HG03103 (cell line): ENCODE results near the gene MED27.
"Not testable (repeated sequence)": the region's sequence is repeated elsewhere in the genome, so short reads cannot be mapped to it uniquely, and the experiment has no call there.

Experiments
- ATAC-seq: cut with Tn5 transposase; IDR thresholded peaks from one replicate; pipeline ENCODE4 v1.9.1; 2021; ENCODE audit warnings: low read depth; ENCODE audit not compliant: unreplicated experiment

MED27 gene

GRCh38 chr9:132077881-132078698, 1.6 kb downstream of the MED27 start:
- no peak for ATAC-seq

GRCh38 chr9:132075853-132076252, 3.8 kb downstream of the MED27 start:
- no peak for ATAC-seq

GRCh38 chr9:132074736-132075135, 4.9 kb downstream of the MED27 start:
- no peak for ATAC-seq

- ATAC-seq: no peak
Measured at GRCh38 chr9:132071847-132072507, 7.7 kb downstream of the MED27 start.

- no peak for ATAC-seq
Measured at GRCh38 chr9:132069046-132069898, 10.4 kb downstream of the MED27 start.

- ATAC-seq: no peak
Measured at GRCh38 chr9:132068605-132069004, 11.1 kb downstream of the MED27 start.

GRCh38 chr9:132066511-132066910, 13.2 kb downstream of the MED27 start:
- no peak for ATAC-seq

GRCh38 chr9:132066057-132066456, 13.6 kb downstream of the MED27 start:
- ATAC-seq: no peak

GRCh38 chr9:132063281-132063680, 16.4 kb downstream of the MED27 start:
- ATAC-seq: no peak

- no peak for ATAC-seq
Measured at GRCh38 chr9:132062806-132063205, 16.9 kb downstream of the MED27 start.

- no peak for ATAC-seq
Measured at GRCh38 chr9:132061526-132061925, 18.1 kb downstream of the MED27 start.

GRCh38 chr9:132059361-132059760, 20.3 kb downstream of the MED27 start:
- no peak for ATAC-seq

GRCh38 chr9:132058226-132058625, 21.4 kb downstream of the MED27 start:
- ATAC-seq: not testable (repeated sequence)

- ATAC-seq: no peak
Measured at GRCh38 chr9:132056717-132057560, 22.7 kb downstream of the MED27 start.

GRCh38 chr9:132055756-132056155, 23.9 kb downstream of the MED27 start:
- no peak for ATAC-seq

- ATAC-seq: no peak
Measured at GRCh38 chr9:132054024-132054423, 25.6 kb downstream of the MED27 start.

- no peak for ATAC-seq
Measured at GRCh38 chr9:132049900-132050299, 29.8 kb downstream of the MED27 start.

GRCh38 chr9:132049323-132049882, 30.3 kb downstream of the MED27 start:
- ATAC-seq: no peak

- ATAC-seq: no peak
Measured at GRCh38 chr9:132048201-132048600, 31.5 kb downstream of the MED27 start.

GRCh38 chr9:132046456-132046855, 33.2 kb downstream of the MED27 start:
- no peak for ATAC-seq
